Panc1 (cell line): ENCODE data around the gene ABTB2. TPM values are rescaled to one million over a fixed set of nuclear protein-coding genes. Genes with fewer than 3 reads are reported as not detected.

ENCODE experiments used
- ATAC-seq: fragments of 200-7000 bp; cut with Tn5 transposase; 2 replicates; pipeline ENCODE4 v1.9.1; 2020; ENCODE audit warnings: mild to moderate bottlenecking, moderate library complexity
- BruUV-seq: library from RNA; stranded (reverse); fragments of 400-500 nt; replicated peaks from 2 replicates; lab custom pipeline; 2021; lab: Mats Ljungman, UMichigan
- CTCF ChIA-PET: fragments of 300-600 bp; sonication (Branson Sonifier 250); formaldehyde crosslinking; loops from one replicate; lab custom pipeline; 2022; ENCODE audit warnings: antibody characterized with exemption; lab: Charles Lee
- POLR2A ChIA-PET: fragments of 300-600 bp; sonication (Branson Sonifier 250); formaldehyde crosslinking; loops from one replicate; lab custom pipeline; 2022; ENCODE audit warnings: antibody characterized with exemption; lab: Charles Lee
- DNase-seq: peaks from one replicate; pipeline ENCODE4 v3.0.0-alpha.2; 2010; ENCODE audit warnings: low read depth, low spot score
- H3K27ac ChIP-seq: 2 replicates; pipeline ENCODE4 v1.5.1; 2011; ENCODE audit warnings: mild to moderate bottlenecking, low read length, inconsistent platforms
- H3K27me3 ChIP-seq: fragments of 200-500 bp; sonication (Bioruptor generic); 2 replicates; pipeline ENCODE4 v1.6.0; 2014; ENCODE audit warnings: low read length, inconsistent platforms; ENCODE audit not compliant: control insufficient read depth, insufficient read depth
- H3K36me3 ChIP-seq: fragments of 200-500 bp; sonication (Bioruptor generic); 2 replicates; pipeline ENCODE4 v1.5.1; 2014; ENCODE audit warnings: inconsistent platforms, mild to moderate bottlenecking, low read length, moderate library complexity; ENCODE audit not compliant: control insufficient read depth, insufficient read depth
- H3K4me1 ChIP-seq: 2 replicates; pipeline ENCODE4 v1.5.1; 2011; ENCODE audit warnings: inconsistent platforms, mild to moderate bottlenecking, low read length, moderate library complexity; ENCODE audit not compliant: control insufficient read depth, insufficient read depth
- H3K4me3 ChIP-seq, 2 experiments: 2 replicates each; pipeline ENCODE4 v1.5.1; 2011 to 2012; ENCODE audit warnings: low read depth in 2 of 2, low read length in 2 of 2, mild to moderate bottlenecking in 2 of 2, inconsistent platforms in 1 of 2, moderate library complexity in 1 of 2
- H3K9me3 ChIP-seq: fragments of 200-500 bp; sonication (Bioruptor generic); 2 replicates; pipeline ENCODE4 v1.5.1; 2014; ENCODE audit warnings: low read depth, mild to moderate bottlenecking, inconsistent platforms, low read length, moderate library complexity; ENCODE audit not compliant: control insufficient read depth, insufficient read depth
- POLR2AphosphoS5 ChIP-seq: IDR thresholded peaks from 2 replicates; pipeline ENCODE4 v1.6.1; 2012; ENCODE audit warnings: mild to moderate bottlenecking, low read depth, low read length, moderate library complexity
- SIN3A ChIP-seq: IDR thresholded peaks from 2 replicates; pipeline ENCODE4 v1.6.1; 2012; ENCODE audit warnings: low read depth, mild to moderate bottlenecking, low read length, moderate library complexity, borderline replicate concordance; ENCODE audit not compliant: insufficient read depth
- TCF7L2 ChIP-seq: IDR thresholded peaks from 2 replicates; pipeline ENCODE4 v1.6.1; 2011; ENCODE audit warnings: mild to moderate bottlenecking, low read depth, low read length, inconsistent platforms
- in situ Hi-C: cut with HindIII; loops from 2 replicates; pipeline ENCODE4 v1.10.0; 2016; ENCODE audit warnings: low sequenced_read_pairs, low pct_unique_long_range_greater_than_20kb
- intact Hi-C: fragments of 100-400 bp; cut with micrococcal nuclease; formaldehyde crosslinking; loops from one replicate; pipeline ENCODE4 v1.10.0; 2022; ENCODE audit not compliant: unreplicated experiment
- total RNA-seq: library from RNA; stranded (reverse); gene quantifications from one replicate; pipeline ENCODE4 v1.2.1, GENCODE V29; 2021; ENCODE audit not compliant: unreplicated experiment
- TF ChIP-seq, protein P1 (sequence below): fragments of 450-650 bp; IDR thresholded peaks from 2 replicates; pipeline ENCODE4 v1.5.1; 2017; ENCODE audit warnings: mild to moderate bottlenecking
- TF ChIP-seq, protein P2 (sequence below), 2 experiments: IDR thresholded peaks; 2 replicates each; pipeline ENCODE4 v1.6.1; 2011 to 2012; ENCODE audit warnings: low read depth in 2 of 2, control low read depth in 1 of 2, low read length in 1 of 2, mild to moderate bottlenecking in 1 of 2, moderate library complexity in 1 of 2; ENCODE audit not compliant: insufficient read depth in 1 of 2

ABTB2 gene
- total RNA-seq, 1 experiment from 2014 or later = 22.7 TPM

DNA sequence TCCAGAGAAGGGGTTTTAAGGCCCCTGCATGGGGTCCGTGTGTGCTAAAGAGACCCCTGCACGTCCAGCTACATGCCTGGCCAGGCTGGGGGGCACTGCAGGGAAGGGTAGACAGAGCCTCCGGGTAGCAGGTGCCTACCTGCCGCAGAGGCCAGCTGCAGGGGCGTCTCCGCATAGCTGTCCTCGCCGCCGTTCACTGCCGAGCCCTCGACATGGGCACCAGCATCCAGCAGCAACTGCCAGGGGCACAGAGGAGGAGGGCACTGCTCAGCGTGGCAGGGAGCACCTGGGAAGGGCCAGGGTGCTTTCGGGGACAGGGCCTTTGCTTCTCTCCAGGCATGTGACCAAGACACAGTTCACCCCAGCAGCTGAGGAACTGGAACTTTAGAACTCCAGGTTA is 192.7 kb downstream of the ABTB2 start:
- ATAC-seq (no peak), DNase-seq (no peak)
- Histone ChIP-seq H3K4me1 (peaks cover 4% of the 10 kb centered on the region; the same call in 1 of the 2 replicates), H3K4me3 (no peak overlapping the region), H3K36me3 (no peaks in the 10 kb centered on the region), H3K27me3 (no peaks in the 10 kb centered on the region), H3K9me3 (no peaks in the 10 kb centered on the region), H3K27ac (no peak overlapping the region)
- intact Hi-C loops (no loop called here), in situ Hi-C loops (no loop called here)
- BruUV-seq = no TSS peak
- ChIA-PET POLR2A (no interaction called here), CTCF (no interaction called here)
- no peak for TF ChIP-seq POLR2AphosphoS5
- TF ChIP-seq, protein P1, sequence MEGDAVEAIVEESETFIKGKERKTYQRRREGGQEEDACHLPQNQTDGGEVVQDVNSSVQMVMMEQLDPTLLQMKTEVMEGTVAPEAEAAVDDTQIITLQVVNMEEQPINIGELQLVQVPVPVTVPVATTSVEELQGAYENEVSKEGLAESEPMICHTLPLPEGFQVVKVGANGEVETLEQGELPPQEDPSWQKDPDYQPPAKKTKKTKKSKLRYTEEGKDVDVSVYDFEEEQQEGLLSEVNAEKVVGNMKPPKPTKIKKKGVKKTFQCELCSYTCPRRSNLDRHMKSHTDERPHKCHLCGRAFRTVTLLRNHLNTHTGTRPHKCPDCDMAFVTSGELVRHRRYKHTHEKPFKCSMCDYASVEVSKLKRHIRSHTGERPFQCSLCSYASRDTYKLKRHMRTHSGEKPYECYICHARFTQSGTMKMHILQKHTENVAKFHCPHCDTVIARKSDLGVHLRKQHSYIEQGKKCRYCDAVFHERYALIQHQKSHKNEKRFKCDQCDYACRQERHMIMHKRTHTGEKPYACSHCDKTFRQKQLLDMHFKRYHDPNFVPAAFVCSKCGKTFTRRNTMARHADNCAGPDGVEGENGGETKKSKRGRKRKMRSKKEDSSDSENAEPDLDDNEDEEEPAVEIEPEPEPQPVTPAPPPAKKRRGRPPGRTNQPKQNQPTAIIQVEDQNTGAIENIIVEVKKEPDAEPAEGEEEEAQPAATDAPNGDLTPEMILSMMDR = no peak
- no peak for TF ChIP-seq TCF7L2
- no peak for TF ChIP-seq SIN3A
- TF ChIP-seq, protein P2, sequence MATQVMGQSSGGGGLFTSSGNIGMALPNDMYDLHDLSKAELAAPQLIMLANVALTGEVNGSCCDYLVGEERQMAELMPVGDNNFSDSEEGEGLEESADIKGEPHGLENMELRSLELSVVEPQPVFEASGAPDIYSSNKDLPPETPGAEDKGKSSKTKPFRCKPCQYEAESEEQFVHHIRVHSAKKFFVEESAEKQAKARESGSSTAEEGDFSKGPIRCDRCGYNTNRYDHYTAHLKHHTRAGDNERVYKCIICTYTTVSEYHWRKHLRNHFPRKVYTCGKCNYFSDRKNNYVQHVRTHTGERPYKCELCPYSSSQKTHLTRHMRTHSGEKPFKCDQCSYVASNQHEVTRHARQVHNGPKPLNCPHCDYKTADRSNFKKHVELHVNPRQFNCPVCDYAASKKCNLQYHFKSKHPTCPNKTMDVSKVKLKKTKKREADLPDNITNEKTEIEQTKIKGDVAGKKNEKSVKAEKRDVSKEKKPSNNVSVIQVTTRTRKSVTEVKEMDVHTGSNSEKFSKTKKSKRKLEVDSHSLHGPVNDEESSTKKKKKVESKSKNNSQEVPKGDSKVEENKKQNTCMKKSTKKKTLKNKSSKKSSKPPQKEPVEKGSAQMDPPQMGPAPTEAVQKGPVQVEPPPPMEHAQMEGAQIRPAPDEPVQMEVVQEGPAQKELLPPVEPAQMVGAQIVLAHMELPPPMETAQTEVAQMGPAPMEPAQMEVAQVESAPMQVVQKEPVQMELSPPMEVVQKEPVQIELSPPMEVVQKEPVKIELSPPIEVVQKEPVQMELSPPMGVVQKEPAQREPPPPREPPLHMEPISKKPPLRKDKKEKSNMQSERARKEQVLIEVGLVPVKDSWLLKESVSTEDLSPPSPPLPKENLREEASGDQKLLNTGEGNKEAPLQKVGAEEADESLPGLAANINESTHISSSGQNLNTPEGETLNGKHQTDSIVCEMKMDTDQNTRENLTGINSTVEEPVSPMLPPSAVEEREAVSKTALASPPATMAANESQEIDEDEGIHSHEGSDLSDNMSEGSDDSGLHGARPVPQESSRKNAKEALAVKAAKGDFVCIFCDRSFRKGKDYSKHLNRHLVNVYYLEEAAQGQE (IDR thresholded peaks at IDR 0.05; ENCODE audit: insufficient read depth in 1 of 2, low read depth in 2 of 2, low read length in 1 of 2) = no peak

DNA sequence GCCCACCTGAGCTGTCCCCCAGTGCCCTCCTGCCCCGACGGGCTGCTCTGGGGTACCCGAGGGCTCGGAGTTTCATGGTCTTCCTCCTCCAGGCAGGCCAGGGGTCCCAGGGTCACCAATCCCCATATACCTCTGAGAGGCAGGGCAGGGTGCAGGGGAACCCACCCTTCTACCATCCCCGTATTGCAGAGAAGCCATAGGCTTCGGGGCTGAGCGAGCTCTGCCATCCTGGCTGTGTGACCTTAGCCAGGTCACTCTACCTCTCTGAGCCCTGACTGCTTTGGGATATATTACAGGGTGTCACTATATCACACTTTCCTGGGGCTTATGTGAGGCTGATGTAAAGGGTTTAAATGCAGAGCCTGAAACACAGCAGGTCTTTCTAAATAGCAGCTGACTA is 195.0 kb downstream of the ABTB2 start:
- BruUV-seq = no TSS peak
- Histone ChIP-seq H3K4me1 (no peaks in the 10 kb centered on the region), H3K36me3 (no peaks in the 10 kb centered on the region), H3K9me3 (no peaks in the 10 kb centered on the region), H3K27ac (no peak overlapping the region), H3K4me3 (no peak overlapping the region), H3K27me3 (no peaks in the 10 kb centered on the region)
- in situ Hi-C loops (no loop called here), intact Hi-C loops (no loop called here)
- ATAC-seq (no peak), DNase-seq (no peak)
- TF ChIP-seq POLR2AphosphoS5 (no peak), TCF7L2 (no peak), SIN3A (no peak)
- TF ChIP-seq, protein P2 (IDR thresholded peaks at IDR 0.05; ENCODE audit: insufficient read depth in 1 of 2, low read depth in 2 of 2, low read length in 1 of 2) = no peak
- TF ChIP-seq, protein P1 = no peak
- POLR2A ChIA-PET = no interaction called here
- CTCF ChIA-PET = no interaction called here
